ENCODE measurements around the gene RSPH1.

The RSPH1 gene

GRCh38 chr21:42538479-42539275 lies 42.7 kb upstream of the RSPH1 start:
- Histone ChIP-seq H3K9me3 (ENCODE audit: control insufficient read depth, low read depth, low read length) (no peaks in the 10 kb centered on the region), H3K9ac (ENCODE audit: low read length) (no peak overlapping the region), H3K4me3 (ENCODE audit: low read length) (no peak overlapping the region), H3K4me1 (ENCODE audit: control insufficient read depth, low read depth, low read length) (no peaks in the 10 kb centered on the region), H3K27ac (ENCODE audit: low read length) (no peak overlapping the region), H3K36me3 (ENCODE audit: control insufficient read depth, low read depth, low read length) (no peaks in the 10 kb centered on the region), H3K27me3 (ENCODE audit: control insufficient read depth, insufficient read depth, low read length) (no peaks in the 10 kb centered on the region)

- H3K27me3 ChIP-seq (ENCODE audit: control insufficient read depth, insufficient read depth, low read length) = no peaks in the 10 kb centered on the region
- no peak overlapping the region for H3K4me3 ChIP-seq (ENCODE audit: low read length)
- no peaks in the 10 kb centered on the region for H3K4me1 ChIP-seq (ENCODE audit: control insufficient read depth, low read depth, low read length)
- no peaks in the 10 kb centered on the region for H3K36me3 ChIP-seq (ENCODE audit: control insufficient read depth, low read depth, low read length)
- H3K9me3 ChIP-seq (ENCODE audit: control insufficient read depth, low read depth, low read length) = no peaks in the 10 kb centered on the region
- H3K27ac ChIP-seq (ENCODE audit: low read length) = no peak overlapping the region
- H3K9ac ChIP-seq (ENCODE audit: low read length) = no peak overlapping the region
Observed at GRCh38 chr21:42537106-42537742, 41.2 kb upstream of the RSPH1 start.

- H3K9me3 ChIP-seq (ENCODE audit: control insufficient read depth, low read depth, low read length) = no peaks in the 10 kb centered on the region
- no peaks in the 10 kb centered on the region for H3K36me3 ChIP-seq (ENCODE audit: control insufficient read depth, low read depth, low read length)
- no peak overlapping the region for H3K4me3 ChIP-seq (ENCODE audit: low read length)
- H3K27ac ChIP-seq (ENCODE audit: low read length) = no peak overlapping the region
- no peaks in the 10 kb centered on the region for H3K4me1 ChIP-seq (ENCODE audit: control insufficient read depth, low read depth, low read length)
- no peaks in the 10 kb centered on the region for H3K27me3 ChIP-seq (ENCODE audit: control insufficient read depth, insufficient read depth, low read length)
- H3K9ac ChIP-seq (ENCODE audit: low read length) = no peak overlapping the region
Observed at GRCh38 chr21:42536601-42537000, 40.6 kb upstream of the RSPH1 start.

- no peaks in the 10 kb centered on the region for H3K9me3 ChIP-seq (ENCODE audit: control insufficient read depth, low read depth, low read length)
- H3K9ac ChIP-seq (ENCODE audit: low read length) = no peak overlapping the region
- H3K27ac ChIP-seq (ENCODE audit: low read length) = no peak overlapping the region
- H3K36me3 ChIP-seq (ENCODE audit: control insufficient read depth, low read depth, low read length) = no peaks in the 10 kb centered on the region
- no peaks in the 10 kb centered on the region for H3K27me3 ChIP-seq (ENCODE audit: control insufficient read depth, insufficient read depth, low read length)
- no peak overlapping the region for H3K4me3 ChIP-seq (ENCODE audit: low read length)
- no peaks in the 10 kb centered on the region for H3K4me1 ChIP-seq (ENCODE audit: control insufficient read depth, low read depth, low read length)
Observed at GRCh38 chr21:42535602-42536171, 39.7 kb upstream of the RSPH1 start.

DNA sequence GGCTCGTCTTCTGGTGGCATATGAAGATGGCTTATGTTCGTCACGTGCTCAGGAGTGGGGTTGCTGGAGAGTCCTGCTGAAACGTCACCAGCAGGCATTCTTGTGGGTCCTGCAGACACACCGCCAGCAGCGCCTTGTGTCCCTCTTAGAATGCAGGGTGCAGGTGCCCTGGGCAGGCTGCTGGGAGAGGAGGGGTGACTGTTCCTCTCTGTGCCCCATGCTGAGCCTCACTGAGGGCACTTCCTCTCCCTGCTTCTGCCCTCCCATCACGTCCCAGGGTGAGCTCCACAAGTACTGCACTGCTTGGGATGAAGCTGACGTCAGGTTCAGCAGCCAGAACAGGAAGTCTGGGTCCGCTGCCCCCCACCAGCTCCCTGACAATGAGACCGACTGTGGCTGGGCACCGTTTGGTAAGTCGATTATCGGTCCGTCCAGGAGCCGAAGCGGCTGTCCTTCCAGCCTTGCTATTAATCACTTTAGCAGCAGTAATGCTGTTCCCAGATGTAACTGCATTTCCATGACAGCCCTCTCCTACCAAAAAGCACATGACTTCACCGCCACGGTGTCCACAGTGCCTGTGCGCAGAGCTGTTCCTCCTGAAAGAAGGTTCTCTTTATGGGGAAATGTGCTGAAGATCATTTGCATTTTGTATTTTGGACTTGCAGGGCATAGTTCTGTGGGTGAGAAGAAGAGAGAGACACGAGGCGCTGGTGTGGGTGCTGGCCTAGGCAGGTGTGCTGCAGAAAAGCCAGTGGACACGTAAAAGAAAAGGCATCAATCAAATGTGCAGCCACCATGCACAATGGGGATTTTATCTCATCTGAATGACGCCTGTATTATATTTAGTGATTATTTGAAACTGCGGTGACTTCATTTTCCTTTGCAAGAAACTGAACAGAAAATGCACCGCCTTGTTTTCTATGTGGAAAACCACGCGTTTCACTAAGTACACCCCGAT lies 38.7 kb upstream of the RSPH1 start:
- Histone ChIP-seq H3K4me3 (ENCODE audit: low read length) (no peak overlapping the region), H3K9me3 (ENCODE audit: control insufficient read depth, low read depth, low read length) (no peaks in the 10 kb centered on the region), H3K9ac (ENCODE audit: low read length) (no peak overlapping the region), H3K4me1 (ENCODE audit: control insufficient read depth, low read depth, low read length) (no peaks in the 10 kb centered on the region), H3K36me3 (ENCODE audit: control insufficient read depth, low read depth, low read length) (no peaks in the 10 kb centered on the region), H3K27ac (ENCODE audit: low read length) (no peak overlapping the region), H3K27me3 (ENCODE audit: control insufficient read depth, insufficient read depth, low read length) (no peaks in the 10 kb centered on the region)

GRCh38 chr21:42533963-42534355 lies 37.9 kb upstream of the RSPH1 start:
- Histone ChIP-seq H3K36me3 (ENCODE audit: control insufficient read depth, low read depth, low read length) (no peaks in the 10 kb centered on the region), H3K27me3 (ENCODE audit: control insufficient read depth, insufficient read depth, low read length) (no peaks in the 10 kb centered on the region), H3K4me1 (ENCODE audit: control insufficient read depth, low read depth, low read length) (no peaks in the 10 kb centered on the region), H3K4me3 (ENCODE audit: low read length) (no peak overlapping the region), H3K9me3 (ENCODE audit: control insufficient read depth, low read depth, low read length) (no peaks in the 10 kb centered on the region), H3K27ac (ENCODE audit: low read length) (no peak overlapping the region), H3K9ac (ENCODE audit: low read length) (no peak overlapping the region)

GRCh38 chr21:42533306-42533962 lies 37.4 kb upstream of the RSPH1 start:
- H3K4me1 ChIP-seq (ENCODE audit: control insufficient read depth, low read depth, low read length) = no peaks in the 10 kb centered on the region
- no peak overlapping the region for H3K9ac ChIP-seq (ENCODE audit: low read length)
- H3K27ac ChIP-seq (ENCODE audit: low read length) = no peak overlapping the region
- H3K27me3 ChIP-seq (ENCODE audit: control insufficient read depth, insufficient read depth, low read length) = no peaks in the 10 kb centered on the region
- H3K4me3 ChIP-seq (ENCODE audit: low read length) = no peak overlapping the region
- H3K36me3 ChIP-seq (ENCODE audit: control insufficient read depth, low read depth, low read length) = no peaks in the 10 kb centered on the region
- no peaks in the 10 kb centered on the region for H3K9me3 ChIP-seq (ENCODE audit: control insufficient read depth, low read depth, low read length)

DNA sequence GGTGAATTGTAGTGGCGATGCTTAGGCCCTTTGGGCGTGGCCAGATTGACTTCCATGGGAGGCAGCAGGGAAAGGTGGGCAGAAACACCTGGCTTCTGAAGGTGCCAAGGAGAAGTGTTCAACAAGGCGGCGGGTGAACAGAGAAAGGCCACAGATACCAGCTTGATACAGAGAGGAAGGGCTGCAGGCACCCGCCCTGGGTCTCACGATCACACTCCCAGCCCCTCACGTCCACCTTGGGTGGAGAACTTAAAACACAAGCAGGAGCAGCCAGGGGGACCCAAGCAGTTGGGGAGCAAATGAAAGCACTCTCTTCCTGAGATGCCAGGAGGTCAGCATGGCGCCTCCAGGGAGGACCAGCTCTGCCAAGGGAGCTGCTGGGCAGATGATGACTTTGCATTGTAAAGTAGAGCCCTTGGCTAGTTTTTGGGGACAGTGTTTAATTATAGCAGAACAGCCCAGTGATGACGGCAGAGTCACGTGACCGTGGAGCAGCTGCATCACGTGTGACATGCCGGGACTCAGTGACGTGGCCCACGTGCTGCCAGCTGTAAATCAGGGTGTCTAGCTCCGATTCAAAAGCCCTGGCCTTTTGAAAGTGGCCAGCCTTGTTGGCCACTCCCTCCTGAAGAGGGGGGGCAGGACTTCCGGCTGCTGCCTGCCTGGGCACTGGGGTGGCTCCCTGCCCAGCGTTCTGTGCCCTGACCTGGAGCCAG lies 36.6 kb upstream of the RSPH1 start:
- H3K9ac ChIP-seq (ENCODE audit: low read length) = no peak overlapping the region

DNA sequence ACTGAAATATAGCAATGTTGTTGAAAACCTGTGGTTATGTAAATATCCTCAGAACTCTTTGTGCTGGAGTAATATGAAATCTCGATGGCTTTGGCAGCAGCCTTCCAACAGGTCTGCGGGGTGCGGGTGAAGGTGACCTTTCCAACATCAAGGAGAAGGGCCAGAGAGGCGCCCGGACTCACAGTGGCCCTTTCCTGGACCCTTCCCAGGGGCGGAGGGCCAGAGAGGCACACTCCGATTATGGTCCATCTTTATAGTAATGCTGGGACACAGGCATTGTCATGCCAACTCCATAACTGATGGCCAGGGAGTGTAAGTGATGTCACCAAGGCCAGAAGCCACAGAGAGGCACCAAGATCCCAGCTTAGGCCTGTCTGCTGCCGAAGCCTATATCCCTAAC lies 35.7 kb upstream of the RSPH1 start:
- no peaks in the 10 kb centered on the region for H3K9me3 ChIP-seq (ENCODE audit: control insufficient read depth, low read depth, low read length)
- H3K36me3 ChIP-seq (ENCODE audit: control insufficient read depth, low read depth, low read length) = no peaks in the 10 kb centered on the region
- H3K4me1 ChIP-seq (ENCODE audit: control insufficient read depth, low read depth, low read length) = peaks cover 4% of the 10 kb centered on the region
- H3K27ac ChIP-seq (ENCODE audit: low read length) = no peak overlapping the region
- no peak overlapping the region for H3K4me3 ChIP-seq (ENCODE audit: low read length)
- H3K27me3 ChIP-seq (ENCODE audit: control insufficient read depth, insufficient read depth, low read length) = no peaks in the 10 kb centered on the region
- H3K9ac ChIP-seq (ENCODE audit: low read length) = no peak overlapping the region

More for the DNA sequence above, 36.6 kb upstream of the RSPH1 start:
- Histone ChIP-seq H3K36me3 (ENCODE audit: control insufficient read depth, low read depth, low read length) (no peaks in the 10 kb centered on the region), H3K9me3 (ENCODE audit: control insufficient read depth, low read depth, low read length) (no peaks in the 10 kb centered on the region), H3K27me3 (ENCODE audit: control insufficient read depth, insufficient read depth, low read length) (no peaks in the 10 kb centered on the region), H3K4me1 (ENCODE audit: control insufficient read depth, low read depth, low read length) (peaks cover 4% of the 10 kb centered on the region), H3K27ac (ENCODE audit: low read length) (no peak overlapping the region), H3K4me3 (ENCODE audit: low read length) (no peak overlapping the region)

- Histone ChIP-seq H3K4me1 (ENCODE audit: control insufficient read depth, low read depth, low read length) (peaks cover 15% of the 10 kb centered on the region), H3K9ac (ENCODE audit: low read length) (no peak overlapping the region), H3K27ac (ENCODE audit: low read length) (no peak overlapping the region), H3K4me3 (ENCODE audit: low read length) (no peak overlapping the region), H3K36me3 (ENCODE audit: control insufficient read depth, low read depth, low read length) (no peaks in the 10 kb centered on the region), H3K9me3 (ENCODE audit: control insufficient read depth, low read depth, low read length) (no peaks in the 10 kb centered on the region), H3K27me3 (ENCODE audit: control insufficient read depth, insufficient read depth, low read length) (no peaks in the 10 kb centered on the region)
Observed at GRCh38 chr21:42530167-42530518, 34.1 kb upstream of the RSPH1 start.

Data from iPS-18a (cell line).